CD4-positive, alpha-beta T cell treated with Interleukin-17A for 4 hours (primary cell): ENCODE results near the gene NDE1.
"Not testable (repeated sequence)": the region's sequence is repeated elsewhere in the genome, so short reads cannot be mapped to it uniquely, and the experiment has no call there.

Experiments used
- DNase-seq: peaks from one replicate; pipeline ENCODE4 v3.0.0-alpha.2; 2020; ENCODE audit warnings: mixed read lengths

NDE1 gene

DNA sequence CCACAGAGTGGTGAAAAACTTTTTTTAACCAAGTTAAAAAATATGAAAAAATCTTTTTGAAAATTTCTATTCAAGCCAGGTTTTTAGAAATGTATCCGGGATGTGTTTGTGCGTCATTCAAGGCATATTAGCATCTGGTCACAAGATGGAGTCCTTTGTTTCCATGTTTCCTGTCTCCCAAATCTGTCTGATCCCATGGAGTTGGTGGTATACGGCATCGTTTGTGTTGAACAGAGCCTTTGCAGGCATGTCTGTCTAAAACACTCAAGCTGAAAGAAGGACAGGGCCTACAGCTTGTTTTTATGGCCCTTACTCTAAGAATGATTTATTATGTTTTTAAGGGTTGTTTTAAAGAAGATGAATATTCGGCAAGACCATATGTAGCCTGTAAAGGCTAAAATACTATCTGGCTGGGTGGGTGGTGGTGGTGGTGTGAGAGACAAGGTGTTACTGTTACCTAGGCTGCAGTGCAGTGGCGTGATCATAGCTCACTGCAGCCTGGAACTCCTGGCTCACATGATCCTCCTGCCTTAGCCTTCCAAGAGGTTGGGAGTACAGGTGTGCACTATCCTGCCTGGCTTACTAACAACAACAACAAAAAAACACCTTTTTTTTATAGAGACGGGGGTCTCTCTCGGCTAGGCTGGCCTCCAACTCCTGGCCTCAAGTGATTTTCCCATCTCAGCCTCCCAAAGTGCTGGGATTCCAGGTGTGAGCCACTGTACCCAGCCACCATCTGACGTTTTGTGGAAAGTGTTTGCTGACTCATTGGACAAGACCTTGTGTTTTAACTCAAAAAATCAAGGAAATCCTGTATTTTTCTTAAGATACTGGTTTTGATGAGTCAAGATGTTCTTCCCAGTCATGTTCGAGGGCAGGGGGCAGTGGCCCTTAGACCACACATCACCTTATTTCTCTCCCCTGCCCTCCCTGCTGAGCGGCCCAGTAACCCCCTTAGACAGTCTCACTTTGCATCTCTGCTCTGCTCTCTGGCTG is 52.2 kb downstream of the NDE1 start:
- no peak for DNase-seq

DNA sequence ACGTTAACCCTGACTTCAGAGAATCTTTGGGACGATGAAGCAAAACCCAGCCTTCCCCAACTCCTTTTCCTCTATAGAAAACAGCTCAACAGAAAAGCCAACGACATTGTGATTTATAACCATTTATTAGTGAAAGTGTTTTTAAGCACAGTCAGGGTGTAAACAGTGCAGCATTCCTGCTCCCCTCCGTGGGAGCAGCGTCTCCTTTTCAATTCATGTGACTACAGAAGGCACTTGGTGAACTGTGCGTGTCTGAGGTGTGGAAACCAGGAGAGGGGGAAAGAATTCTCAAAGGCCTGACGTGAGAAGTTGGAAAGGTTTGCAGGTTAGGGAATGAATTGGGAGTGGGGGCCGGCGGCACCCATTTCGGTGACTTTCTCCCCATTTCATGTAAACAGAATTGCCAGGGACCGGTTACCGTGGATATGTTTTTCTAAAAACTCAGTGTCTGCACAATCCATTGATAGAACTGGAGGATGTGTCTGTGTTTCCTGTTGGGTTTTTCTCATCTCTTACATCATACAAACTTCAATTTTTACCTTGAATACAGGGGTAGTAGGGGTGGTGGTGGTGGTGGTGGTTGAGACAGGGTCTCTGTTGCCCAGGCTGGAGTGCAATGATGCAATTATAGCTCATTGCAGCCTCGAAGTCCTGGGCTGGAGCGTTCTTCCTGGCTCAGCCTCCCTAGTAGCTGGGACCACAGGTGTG is 53.1 kb downstream of the NDE1 start:
- no peak for DNase-seq

DNA sequence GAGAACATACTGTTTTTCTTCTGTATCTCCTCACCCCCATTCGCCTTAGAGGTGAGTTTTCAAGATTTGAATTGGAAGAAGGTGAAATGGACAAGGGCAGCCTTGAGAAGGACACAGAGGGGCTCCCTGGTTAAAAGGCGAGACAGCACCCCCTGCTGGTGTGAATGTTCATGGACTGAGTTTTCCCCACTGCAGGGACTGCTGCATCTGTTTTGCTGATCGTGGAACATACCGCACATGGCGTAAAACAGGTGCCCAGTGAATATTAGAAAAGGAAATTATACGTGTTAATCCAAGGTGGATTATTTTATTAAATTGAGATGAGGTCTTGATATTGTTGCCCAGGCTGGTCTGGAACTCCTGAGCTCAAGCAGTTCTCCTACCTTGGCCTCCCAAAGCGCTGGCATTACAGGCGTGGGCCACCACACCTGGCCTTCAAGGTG is 54.5 kb downstream of the NDE1 start:
- peak; percentile 85 for DNase-seq

DNA sequence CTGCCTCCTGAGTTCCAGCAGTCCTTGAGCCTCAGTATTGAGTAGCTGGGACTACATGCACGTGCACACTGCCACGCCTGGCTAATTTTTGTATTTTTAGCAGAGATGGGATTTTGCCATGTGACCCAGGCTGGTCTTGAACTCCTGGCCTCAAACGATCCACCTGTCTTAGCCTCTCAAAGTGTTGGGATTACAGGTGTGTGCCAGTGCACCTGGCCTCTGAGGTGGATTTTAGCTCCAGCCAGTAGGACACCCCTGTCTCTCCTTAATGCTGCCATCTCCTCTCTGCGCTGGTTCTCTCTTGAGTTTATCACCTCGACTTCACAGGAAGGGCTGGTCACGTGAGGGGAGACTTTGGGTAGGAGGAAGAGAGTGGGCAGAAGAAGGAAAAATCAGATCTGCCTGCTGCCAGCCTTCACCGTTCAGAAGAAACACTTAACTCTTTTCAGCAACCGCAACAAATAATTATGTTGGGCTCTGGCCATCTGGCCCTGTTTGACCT is 55.1 kb downstream of the NDE1 start:
- DNase-seq = no peak

DNA sequence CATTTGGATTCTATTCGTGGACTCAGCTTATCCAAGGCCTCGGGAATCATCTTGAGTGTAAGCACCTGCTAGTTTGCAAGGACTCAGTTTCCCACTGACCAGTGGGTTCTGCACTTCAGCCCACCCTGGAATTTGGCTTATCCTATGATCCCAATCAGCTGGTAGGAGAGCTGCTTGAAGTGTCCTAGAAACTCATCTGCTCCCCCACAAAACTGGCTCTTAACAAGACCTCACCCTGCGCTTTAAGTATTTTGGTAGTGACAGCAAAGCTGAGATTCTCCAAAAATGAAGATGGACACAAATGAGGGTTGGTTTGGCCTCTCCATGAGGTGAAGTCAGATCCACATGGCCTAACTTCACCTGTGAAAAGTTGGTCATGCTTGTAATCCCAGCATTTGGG is 57.3 kb downstream of the NDE1 start:
- DNase-seq = no peak

DNA sequence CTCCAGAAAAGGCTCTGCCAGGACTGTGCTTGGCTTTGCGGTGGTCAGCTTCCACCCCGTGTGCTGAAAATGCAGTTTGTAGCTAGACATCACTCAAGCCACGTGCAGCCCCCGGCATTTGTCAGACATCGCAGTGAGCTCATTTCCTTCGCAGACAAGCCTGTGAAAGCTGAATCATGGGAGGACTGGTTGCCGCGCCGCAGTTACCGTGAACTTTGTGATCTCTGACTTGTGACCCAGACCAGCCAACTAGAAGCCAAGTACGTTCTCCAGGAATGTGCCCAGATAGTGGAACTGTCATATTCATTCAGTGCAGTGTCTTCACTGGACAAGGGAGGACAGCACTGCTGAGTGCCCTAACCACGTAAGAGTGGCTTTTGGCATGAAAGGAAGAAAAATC is 58.1 kb downstream of the NDE1 start:
- DNase-seq = no peak

DNA sequence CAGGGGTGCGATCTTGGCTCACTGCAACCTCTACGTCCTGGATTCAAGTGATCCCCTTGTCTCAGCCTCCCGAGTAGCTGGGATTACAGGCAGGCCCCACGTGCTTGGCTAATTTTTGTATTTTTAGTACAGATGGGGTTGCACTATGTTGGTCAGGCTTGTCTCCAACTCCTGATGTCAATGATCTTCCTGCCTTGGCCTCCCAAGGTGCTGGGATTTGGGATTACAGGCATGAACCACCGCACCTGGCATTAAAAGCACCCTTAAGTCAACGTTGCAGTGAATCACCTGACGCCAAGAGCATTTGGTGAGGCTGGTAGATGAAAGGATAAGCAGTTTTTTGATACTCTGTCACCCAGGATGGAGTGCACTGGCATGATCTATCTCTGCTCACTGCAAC is 59.0 kb downstream of the NDE1 start:
- DNase-seq = no peak

DNA sequence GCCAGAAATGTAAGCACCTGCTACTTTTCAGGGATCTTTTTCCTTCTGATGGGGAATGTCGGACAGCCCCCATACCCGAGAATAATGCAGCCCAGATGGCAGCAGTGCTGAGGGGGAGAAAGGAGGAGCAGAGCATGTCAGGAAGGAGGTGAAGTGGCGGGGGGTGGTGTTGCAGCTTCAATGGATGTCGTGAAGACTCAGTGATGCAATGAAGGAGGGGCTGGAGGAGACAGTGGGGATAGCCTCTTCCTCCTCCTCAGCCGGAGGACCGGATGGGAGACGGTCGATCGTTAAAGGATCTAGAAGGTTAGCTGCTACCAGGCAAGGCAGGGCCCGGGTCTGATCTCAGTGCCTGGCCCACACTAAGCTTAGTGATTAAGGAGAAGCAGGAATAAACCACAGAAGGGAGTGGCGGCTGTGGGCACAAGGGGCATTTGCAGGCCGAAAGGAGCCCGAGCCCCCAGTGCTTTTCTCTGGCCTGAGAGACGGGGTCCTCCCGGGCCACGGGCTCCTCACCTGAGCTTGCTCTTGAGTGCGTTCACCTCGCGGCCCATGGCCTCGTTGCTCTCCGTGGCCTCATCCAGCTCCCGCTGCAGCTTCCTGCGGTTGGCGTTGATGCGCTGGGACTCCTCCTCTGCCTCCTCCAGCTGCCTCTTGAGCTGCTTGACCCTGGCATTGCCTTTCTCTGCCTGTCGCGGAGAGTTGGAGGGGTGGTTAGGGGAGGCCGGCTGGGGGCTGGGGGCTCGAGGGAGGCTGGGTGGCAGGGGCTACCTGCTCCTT is 64.5 kb downstream of the NDE1 start:
- no peak for DNase-seq

DNA sequence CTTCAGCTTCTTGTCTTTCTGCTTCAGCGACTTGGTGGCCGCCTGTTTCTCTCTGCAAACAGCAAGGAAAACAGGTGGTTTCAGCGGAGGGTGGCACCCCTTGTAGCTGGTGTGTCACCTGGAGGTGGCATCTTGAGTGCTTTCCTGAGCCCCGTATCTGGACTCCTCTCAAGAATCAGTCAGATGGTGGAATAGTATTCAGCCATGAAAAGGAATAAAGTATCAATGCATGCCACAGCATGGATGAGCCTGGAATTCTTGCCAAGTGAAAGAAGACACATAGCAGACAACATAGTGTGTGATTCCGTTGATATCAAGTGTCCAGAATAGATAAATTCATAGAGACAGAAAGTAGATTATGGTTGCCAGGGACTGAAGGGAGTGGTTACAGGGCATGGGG is 65.2 kb downstream of the NDE1 start:
- no peak for DNase-seq

DNA sequence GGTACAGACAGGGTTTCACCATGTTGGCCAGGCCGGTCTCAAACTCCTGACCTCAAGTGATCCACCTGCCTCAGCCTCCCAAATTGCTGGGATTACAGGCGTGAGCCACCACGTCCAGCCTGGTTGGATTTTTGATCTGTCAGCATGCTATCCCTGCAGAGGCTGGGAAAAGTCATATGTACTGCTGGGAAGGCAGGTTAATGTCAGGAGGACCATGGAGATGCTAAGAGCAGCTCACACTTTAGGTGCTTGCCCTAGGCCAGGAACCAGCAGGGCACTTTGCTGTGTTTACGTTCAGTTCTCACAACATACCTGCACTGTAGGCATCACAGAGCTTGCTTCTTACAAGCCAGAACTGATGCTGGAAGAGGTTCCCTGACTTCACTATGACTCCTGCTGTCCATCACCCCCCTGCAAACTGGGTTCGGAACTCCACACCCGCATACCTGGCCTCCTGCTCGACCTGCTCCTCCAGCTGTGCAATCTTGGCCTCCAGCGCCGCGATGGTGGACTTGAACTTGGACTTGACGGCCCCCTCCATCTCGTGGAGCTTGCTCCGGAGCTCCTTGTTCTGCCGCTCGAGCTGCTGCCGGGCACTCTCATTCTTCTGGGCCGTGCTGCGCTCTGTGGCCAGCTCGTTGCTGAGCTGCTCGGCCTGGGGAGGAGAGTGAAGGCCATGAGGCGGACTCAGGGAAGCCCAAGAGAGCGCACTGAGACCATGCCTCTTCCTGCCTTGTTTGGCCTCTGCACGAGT is 66.8 kb downstream of the NDE1 start:
- DNase-seq = no peak

DNA sequence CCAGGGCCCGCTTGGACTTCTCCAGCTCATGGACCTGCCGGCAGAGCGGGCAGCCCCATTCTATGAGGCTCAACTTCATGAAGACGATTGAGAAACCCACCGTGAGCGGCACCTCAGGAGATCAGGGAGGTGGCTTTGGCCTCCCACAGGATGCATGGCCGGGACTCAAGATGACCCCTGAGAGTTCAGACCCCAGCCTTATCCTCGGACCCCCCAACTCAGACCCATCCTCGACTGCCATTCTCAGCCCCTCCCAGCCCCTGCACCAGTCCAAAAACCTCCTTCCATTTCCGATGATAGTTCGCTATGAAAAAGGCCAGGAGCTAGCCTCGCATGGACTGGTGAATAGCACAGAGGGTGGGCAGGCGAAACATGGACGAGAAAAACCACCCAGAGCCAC is 71.0 kb downstream of the NDE1 start:
- DNase-seq = no peak

DNA sequence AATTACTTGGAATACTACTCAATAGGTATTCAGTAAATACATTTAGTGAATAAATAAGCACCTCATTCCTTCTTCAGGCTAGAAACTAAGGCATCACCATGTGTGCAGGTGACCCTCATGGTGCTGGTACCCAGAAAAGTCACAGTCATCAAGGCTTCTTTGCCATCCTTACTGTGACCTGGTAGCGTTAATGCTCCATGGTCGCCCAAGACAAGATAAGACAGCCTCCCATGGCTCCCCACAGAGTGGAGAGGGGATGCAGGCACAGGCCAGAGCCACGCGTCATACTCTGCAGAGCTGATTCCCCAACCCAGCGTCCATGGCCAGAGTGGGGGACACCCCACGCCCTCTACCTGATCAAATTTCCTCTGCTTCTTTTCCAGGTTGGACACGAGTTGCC is 73.8 kb downstream of the NDE1 start:
- no peak for DNase-seq

DNA sequence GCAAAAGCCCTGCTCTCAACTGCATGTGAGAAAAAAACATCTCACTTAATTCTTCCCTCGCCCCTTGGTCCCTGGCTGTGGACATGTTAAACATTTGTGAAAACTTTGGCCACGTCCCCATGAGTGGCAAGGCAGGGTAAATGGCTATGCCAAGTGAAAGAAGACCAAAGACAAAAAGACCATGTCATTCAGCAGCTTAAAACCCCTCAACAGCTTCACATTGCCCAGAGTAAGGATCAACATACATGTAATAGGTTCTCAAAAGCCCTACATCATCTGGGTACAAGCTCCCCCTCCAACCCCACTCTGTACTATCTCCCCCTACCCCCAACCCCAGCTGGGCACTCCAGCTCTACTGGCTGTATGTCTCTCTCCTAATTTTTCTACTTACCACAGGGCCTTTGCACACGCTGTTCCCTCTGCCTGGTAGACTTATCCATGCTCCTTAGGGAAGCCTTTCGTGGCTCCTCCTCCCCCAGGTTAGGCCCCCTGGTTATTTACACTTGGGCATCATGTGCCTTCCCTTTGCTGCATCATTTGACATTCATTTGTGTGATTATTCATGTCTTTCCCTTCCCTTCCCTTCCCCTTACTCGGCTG is 75.7 kb downstream of the NDE1 start:
- DNase-seq = no peak

DNA sequence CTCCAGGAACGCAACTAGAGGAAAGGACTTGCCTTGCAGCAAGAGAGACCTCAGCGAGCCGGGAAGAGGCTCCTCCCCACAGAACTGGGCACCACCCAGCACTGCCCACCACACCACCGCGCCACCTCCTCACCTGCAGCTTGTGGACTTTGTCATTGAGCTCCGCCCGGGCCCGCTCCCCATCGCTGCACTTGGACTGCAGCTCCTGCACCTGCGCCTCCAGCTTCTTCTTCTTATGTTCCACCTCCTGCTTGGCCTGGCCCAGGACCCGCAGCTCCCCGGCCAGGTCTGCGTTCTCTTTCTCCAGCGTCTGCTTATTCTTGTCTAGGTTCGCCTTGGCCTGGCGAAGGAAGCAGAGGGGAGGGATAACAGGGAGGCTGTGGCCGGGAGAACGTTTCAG is 76.7 kb downstream of the NDE1 start:
- DNase-seq = no peak

DNA sequence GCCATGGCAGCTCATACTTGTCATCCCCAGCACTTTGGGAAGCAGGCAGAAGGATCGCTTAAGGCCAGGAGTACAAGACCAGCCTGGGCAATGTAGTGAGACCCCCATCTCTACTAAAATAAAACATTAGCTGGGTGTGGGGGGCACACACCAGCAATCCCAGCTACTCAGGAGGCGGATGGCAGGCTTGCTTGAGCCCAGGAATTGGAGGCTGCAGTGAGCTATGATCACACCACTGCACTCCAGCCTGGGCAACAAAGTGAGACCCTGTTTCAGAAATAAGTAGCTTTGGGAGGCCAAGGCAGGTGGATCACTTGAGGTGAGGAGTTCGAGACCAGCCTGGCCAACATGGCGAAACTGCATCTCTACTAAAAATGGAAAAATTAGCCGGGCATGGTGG is 77.7 kb downstream of the NDE1 start:
- DNase-seq = not testable (repeated sequence)

DNA sequence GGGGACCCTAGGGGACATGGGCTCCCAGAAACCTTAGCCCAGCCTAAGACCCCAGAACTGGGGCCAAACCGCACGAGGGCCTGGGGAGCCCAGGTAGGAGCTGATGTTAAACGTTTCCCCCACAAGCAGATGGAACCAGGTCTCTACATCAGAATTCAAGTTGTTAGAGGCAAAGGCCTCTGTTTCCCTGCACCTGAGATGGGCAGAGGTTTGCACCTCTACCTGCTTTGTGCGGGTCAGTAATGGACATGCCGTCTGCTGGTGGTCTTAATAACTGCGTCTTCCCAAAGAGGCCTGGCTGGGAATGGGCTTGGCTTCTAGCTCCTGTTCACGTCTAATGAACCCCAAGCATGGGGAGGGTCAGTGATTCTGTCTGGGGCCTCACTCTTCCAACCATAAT is 79.1 kb downstream of the NDE1 start:
- DNase-seq = no peak

DNA sequence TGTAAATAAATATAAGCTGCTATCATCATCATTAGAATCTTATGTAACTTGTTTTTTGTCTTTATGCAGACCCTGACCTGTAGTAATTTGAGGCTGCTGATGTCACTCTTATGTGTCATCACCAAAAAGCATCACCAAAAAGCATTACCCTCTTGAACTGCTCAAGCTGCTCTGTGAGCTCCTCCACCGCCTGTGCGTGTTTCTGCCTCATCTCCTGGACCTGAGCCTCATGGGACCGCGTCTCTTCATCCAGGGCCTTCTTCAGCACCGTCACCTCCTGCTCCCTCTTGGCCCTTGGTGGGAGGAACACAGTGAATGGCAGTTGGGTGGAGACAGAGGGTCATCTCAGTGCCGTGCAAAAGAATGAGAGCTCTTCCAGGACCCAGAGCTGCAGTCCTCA is 82.4 kb downstream of the NDE1 start:
- DNase-seq = no peak

DNA sequence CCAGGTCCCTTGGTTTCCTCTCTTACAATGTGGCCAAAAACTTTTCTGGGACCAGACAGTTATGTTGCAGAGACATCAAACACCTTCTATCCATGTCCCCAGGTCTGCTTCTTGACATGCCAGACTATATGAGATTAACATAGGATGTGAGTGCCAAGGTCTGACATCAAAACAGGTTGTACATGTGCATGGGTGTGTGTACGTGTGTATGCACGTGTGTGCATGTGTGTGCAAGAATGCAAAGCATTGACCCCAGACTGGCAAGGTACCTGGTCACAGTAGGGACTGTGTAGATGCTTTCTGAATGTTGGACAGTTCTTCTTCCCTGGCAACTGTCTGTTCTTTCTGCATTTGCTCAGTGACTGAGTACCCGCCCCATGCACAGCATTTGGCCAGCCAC is 85.6 kb downstream of the NDE1 start:
- DNase-seq = no peak

DNA sequence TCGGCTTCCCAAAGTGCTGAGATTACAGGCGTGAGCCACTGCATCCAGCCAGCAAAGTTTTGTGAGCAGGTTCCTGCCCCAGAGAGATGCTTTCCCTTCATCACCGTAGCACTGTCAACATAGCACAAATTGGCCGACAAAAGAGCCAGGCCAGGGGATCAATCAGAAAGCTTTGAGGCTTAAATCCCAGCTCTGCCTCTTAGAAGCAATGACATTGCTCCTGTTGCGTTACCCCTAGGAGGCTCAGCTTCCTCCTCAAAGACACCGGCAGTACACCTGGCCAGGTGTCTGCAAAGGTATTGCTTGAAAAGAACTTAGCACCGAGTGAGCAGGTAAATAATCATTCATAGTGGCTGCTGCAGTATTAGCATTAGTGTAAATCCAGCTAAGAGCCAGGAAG is 86.5 kb downstream of the NDE1 start:
- no peak for DNase-seq

DNA sequence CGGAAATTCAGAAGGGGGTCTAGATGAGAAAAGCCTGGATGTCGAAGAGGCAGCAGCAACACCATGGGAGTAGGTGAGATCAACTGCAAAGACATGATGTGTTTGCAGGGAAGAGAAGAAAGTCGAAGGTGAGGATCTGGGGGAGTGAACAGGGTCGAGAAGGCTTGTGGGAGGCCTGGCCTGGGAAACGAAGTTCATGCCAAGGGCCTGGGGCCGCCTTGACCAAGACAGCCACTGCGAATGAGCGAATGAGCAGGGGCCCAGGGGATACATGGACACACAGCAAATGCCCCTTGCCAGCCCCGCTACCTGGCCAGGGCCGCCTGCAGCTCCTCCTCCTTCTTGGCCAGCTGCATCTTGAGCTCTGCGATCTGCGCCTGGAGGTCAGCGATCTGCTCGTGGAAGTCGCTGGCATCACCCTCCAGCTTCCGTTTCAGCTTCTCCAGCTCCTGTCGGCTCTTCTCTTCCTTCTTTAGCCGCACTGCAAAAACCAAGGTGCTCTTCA is 87.1 kb downstream of the NDE1 start:
- DNase-seq = no peak

DNA sequence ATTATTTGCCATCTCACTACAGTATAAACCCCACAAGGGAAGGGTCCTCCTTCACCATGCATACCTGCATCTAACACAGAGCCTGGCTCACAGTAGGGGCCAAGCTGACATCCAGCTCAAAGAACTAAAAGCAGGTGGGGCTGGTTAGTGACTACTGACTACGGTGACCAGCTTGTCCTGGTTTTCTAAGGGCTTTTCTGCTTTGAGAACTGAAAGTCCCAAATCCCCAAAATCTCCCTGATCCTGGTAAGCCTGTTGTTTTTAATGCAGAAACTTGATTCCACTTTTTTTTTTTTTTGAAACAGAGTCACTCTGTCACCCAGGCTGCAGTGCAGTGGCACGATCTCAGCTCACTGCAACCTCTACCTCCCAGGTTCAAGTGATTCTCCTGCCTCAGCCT is 89.4 kb downstream of the NDE1 start:
- no peak for DNase-seq

DNA sequence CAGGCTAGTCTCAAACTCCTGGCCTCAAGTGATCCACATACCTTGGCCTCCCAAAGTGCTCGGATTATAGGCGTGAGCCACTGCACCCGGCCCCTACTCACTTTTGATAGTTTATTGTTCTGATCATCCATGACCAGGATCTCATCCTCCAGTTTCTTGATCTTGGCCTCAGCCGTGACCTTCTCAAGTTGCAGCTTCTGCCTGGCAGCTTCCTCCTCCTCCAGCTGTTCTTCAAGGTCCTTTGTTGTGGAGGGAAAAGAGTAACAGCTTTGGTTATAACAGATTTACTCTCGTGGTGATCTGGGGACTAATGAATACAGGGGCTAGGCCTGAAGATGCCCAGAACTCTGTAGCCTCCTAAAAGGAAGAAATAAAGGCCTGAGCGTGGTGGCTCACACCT is 89.9 kb downstream of the NDE1 start:
- no peak for DNase-seq
